CD4-positive, alpha-beta T cell treated with Interleukin-15 for 4 hours (primary cell): ENCODE results near the gene SLC25A13.
"Not testable (repeated sequence)": the region's sequence is repeated elsewhere in the genome, so short reads cannot be mapped to it uniquely, and the experiment has no call there.

Source experiments
- DNase-seq: peaks from one replicate; pipeline ENCODE4 v3.0.0-alpha.2; 2020; ENCODE audit warnings: low spot score

SLC25A13 gene

GRCh38 chr7:96200740-96201139, 121.2 kb downstream of the SLC25A13 start:
- DNase-seq = no peak

- DNase-seq = no peak
Measured at GRCh38 chr7:96199421-96199820, 122.5 kb downstream of the SLC25A13 start.

- DNase-seq = no peak
Measured at GRCh38 chr7:96198047-96198636, 123.8 kb downstream of the SLC25A13 start.

GRCh38 chr7:96196676-96197075, 125.2 kb downstream of the SLC25A13 start:
- DNase-seq = no peak

- DNase-seq = no peak
Measured at GRCh38 chr7:96189129-96189820, 132.6 kb downstream of the SLC25A13 start.

GRCh38 chr7:96188591-96188991, 133.3 kb downstream of the SLC25A13 start:
- DNase-seq = no peak

- no peak for DNase-seq
Measured at GRCh38 chr7:96188174-96188581, 133.7 kb downstream of the SLC25A13 start.

- DNase-seq = no peak
Measured at GRCh38 chr7:96187735-96188134, 134.2 kb downstream of the SLC25A13 start.

GRCh38 chr7:96184783-96185182, 137.1 kb downstream of the SLC25A13 start:
- DNase-seq = no peak

GRCh38 chr7:96183163-96183670, 138.7 kb downstream of the SLC25A13 start:
- no peak for DNase-seq

GRCh38 chr7:96182424-96183158, 139.3 kb downstream of the SLC25A13 start:
- DNase-seq = no peak

GRCh38 chr7:96181174-96181573, 140.7 kb downstream of the SLC25A13 start:
- no peak for DNase-seq

- DNase-seq = no peak
Measured at GRCh38 chr7:96179837-96180236, 142.1 kb downstream of the SLC25A13 start.

GRCh38 chr7:96179341-96179740, 142.6 kb downstream of the SLC25A13 start:
- no peak for DNase-seq

- no peak for DNase-seq
Measured at GRCh38 chr7:96178581-96178980, 143.3 kb downstream of the SLC25A13 start.

- DNase-seq = no peak
Measured at GRCh38 chr7:96177353-96177752, 144.5 kb downstream of the SLC25A13 start.

GRCh38 chr7:96174812-96175211, 147.1 kb downstream of the SLC25A13 start:
- no peak for DNase-seq

GRCh38 chr7:96173781-96174180, 148.1 kb downstream of the SLC25A13 start:
- DNase-seq = no peak

GRCh38 chr7:96169439-96169838, 152.5 kb downstream of the SLC25A13 start:
- DNase-seq = no peak

- no peak for DNase-seq
Measured at GRCh38 chr7:96167424-96167823, 154.5 kb downstream of the SLC25A13 start.

GRCh38 chr7:96161897-96162296, 160.0 kb downstream of the SLC25A13 start:
- no peak for DNase-seq

- DNase-seq = no peak
Measured at GRCh38 chr7:96157856-96158255, 164.0 kb downstream of the SLC25A13 start.

- not testable (repeated sequence) for DNase-seq
Measured at GRCh38 chr7:96154506-96154905, 167.4 kb downstream of the SLC25A13 start.
